Left lung (tissue), 10 donors: ENCODE measurements around the gene ALK. TPM values are rescaled to one million over a fixed set of nuclear protein-coding genes. Genes with fewer than 3 reads are reported as not detected.

Experiments used
- ATAC-seq: fragments of 200-7000 bp; cut with Tn5 transposase; one replicate; pipeline ENCODE4 v1.9.1; 2020; ENCODE audit warnings: moderate library complexity
- DNase-seq, 4 donors: peaks; one replicate each; pipeline ENCODE4 v3.0.0-alpha.2; 2013 to 2020
- H3K27ac ChIP-seq, 2 donors: fragments of 200-600 bp; sonication (generic) in 1 of 2; one replicate each; pipeline versions ENCODE4 v1.5.0 to v1.8.0; 2020 to 2021
- H3K27me3 ChIP-seq, 2 donors: fragments of 200-600 bp; sonication (generic) in 1 of 2; one replicate each; pipeline versions ENCODE4 v1.5.0 to v1.8.0; 2020 to 2021
- H3K36me3 ChIP-seq, 2 donors: fragments of 200-600 bp; sonication (generic) in 1 of 2; one replicate each; pipeline versions ENCODE4 v1.5.0 to v1.8.0; 2020 to 2021
- H3K4me1 ChIP-seq, 2 donors: fragments of 200-600 bp; one replicate each; pipeline ENCODE4 v1.8.0; 2021
- H3K4me3 ChIP-seq, 2 donors: fragments of 200-600 bp; sonication (generic) in 1 of 2; one replicate each; pipeline versions ENCODE4 v1.5.0 to v1.8.0; 2020 to 2021; ENCODE audit warnings: mild to moderate bottlenecking in 1 of 2
- H3K9me3 ChIP-seq, 2 donors: fragments of 200-600 bp; sonication (generic) in 1 of 2; one replicate each; pipeline versions ENCODE4 v1.5.0 to v1.8.0; 2020 to 2021
- intact Hi-C, 2 donors: fragments of 100-400 bp; cut with DNase I; formaldehyde crosslinking; loops; one replicate each; pipeline versions ENCODE4 v1.11.2 to v1.14.2; 2022
- polyA plus RNA-seq, 6 donors: library from polyadenylated mRNA; unstranded; fragments of 120-200 nt; gene quantifications; one replicate each; pipeline ENCODE4 v1.2.1, GENCODE V29; 2013; ENCODE audit not compliant: insufficient read length in 6 of 6
- total RNA-seq, 2 donors: library from RNA; stranded (reverse); fragmentation: NEBNext Ultra II Directional; extraction: Animal tissue kit (Norgen Biotek cat#: 25700); gene quantifications; one replicate each; pipeline ENCODE4 v1.2.1, GENCODE V29; 2021
- TF ChIP-seq, protein P1 (sequence below), 2 donors: fragments of 200-600 bp; sonication (generic) in 1 of 2; IDR thresholded peaks; one replicate each; pipeline versions ENCODE4 v1.5.0 to v1.8.0; 2021; ENCODE audit warnings: antibody characterized with exemption in 2 of 2
- donor health status: DM: no; HTN: yes; CAD: no.
- donor health status: DM: no; HTN: no; CAD: no.

The ALK gene
- total and polyA plus RNA-seq, 8 donors = 0.06 to 0.70 (median 0.12) TPM; not detected in 2

DNA sequence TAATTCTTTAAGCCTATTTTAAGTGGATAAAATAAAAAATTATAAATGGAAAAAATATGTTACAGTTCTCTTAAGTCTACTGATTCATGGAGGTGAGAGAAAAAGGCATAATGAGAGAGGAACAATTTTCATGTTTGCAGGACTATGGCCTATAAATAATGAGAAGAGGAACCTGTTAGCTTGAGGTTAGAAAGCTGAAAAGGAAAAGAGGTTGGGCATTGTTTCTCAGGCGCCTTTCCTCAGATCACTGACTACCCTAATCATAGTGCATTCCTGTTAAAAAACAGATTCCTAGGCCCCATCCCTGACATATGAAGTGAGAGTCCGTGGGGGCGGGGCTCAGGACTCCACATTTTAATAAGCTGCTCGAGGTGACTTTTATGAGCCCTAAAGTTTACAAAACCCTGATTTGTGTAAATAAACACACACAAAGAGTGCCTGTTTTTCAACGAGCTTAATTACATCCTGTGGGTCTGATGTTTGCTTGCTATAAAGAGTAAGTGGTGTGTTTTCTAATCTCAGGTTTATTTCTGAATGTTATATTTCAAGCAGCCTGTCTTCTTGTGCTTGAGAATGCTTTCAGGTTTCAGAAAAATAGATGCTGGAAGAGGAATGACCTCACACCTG, 470.7 kb downstream of the ALK start:
- no peaks in the 10 kb centered on the region for H3K4me1 ChIP-seq
- DNase-seq (no peak), ATAC-seq (no peak)
- H3K36me3 ChIP-seq = no peaks in the 10 kb centered on the region
- H3K9me3 ChIP-seq = no peaks in the 10 kb centered on the region
- H3K27me3 ChIP-seq = no peaks in the 10 kb centered on the region
- intact Hi-C loops = no loop called here
- no peak overlapping the region for H3K27ac ChIP-seq
- no peak overlapping the region for H3K4me3 ChIP-seq
- TF ChIP-seq, protein P1, sequence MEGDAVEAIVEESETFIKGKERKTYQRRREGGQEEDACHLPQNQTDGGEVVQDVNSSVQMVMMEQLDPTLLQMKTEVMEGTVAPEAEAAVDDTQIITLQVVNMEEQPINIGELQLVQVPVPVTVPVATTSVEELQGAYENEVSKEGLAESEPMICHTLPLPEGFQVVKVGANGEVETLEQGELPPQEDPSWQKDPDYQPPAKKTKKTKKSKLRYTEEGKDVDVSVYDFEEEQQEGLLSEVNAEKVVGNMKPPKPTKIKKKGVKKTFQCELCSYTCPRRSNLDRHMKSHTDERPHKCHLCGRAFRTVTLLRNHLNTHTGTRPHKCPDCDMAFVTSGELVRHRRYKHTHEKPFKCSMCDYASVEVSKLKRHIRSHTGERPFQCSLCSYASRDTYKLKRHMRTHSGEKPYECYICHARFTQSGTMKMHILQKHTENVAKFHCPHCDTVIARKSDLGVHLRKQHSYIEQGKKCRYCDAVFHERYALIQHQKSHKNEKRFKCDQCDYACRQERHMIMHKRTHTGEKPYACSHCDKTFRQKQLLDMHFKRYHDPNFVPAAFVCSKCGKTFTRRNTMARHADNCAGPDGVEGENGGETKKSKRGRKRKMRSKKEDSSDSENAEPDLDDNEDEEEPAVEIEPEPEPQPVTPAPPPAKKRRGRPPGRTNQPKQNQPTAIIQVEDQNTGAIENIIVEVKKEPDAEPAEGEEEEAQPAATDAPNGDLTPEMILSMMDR (IDR thresholded peaks at IDR 0.05) = no peak

GRCh38 chr2:29449499-29449898, 471.9 kb downstream of the ALK start:
- no peaks in the 10 kb centered on the region for H3K4me1 ChIP-seq
- ATAC-seq (no peak), DNase-seq (no peak)
- no peaks in the 10 kb centered on the region for H3K9me3 ChIP-seq
- H3K27ac ChIP-seq = no peak overlapping the region
- no peaks in the 10 kb centered on the region for H3K36me3 ChIP-seq
- no peak overlapping the region for H3K4me3 ChIP-seq
- intact Hi-C loops = no loop called here
- no peaks in the 10 kb centered on the region for H3K27me3 ChIP-seq
- TF ChIP-seq, protein P1 (IDR thresholded peaks at IDR 0.05) = no peak

GRCh38 chr2:29448096-29448688, 473.2 kb downstream of the ALK start:
- DNase-seq (no peak), ATAC-seq (no peak)
- Histone ChIP-seq H3K27ac (no peak overlapping the region), H3K36me3 (no peaks in the 10 kb centered on the region), H3K4me3 (no peak overlapping the region), H3K9me3 (no peaks in the 10 kb centered on the region), H3K4me1 (no peaks in the 10 kb centered on the region), H3K27me3 (no peaks in the 10 kb centered on the region)
- TF ChIP-seq, protein P1 (IDR thresholded peaks at IDR 0.05) = no peak
- intact Hi-C loops = no loop called here

DNA sequence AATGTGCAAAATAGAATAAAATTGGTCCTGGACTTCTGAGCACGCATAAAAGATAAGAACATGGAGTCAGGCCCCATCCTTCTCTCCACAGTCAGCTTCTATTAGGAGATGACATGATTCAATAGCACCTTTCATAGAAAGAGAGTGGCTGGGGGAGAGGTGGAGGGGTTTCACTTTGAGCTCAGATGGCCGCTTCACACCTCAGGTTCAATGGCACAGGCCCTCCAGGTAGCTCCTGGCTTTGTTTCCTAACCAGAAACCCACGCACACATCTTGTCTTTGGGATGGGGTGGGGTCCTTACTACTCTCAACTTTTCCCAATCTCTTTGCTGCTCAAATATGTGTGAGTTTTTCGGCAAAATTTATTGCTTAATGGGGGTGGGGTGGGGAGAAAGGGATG, 473.9 kb downstream of the ALK start:
- no peak overlapping the region for H3K4me3 ChIP-seq
- intact Hi-C loops = no loop called here
- H3K27me3 ChIP-seq = no peaks in the 10 kb centered on the region
- DNase-seq (no peak), ATAC-seq (no peak)
- no peak overlapping the region for H3K27ac ChIP-seq
- H3K9me3 ChIP-seq = no peaks in the 10 kb centered on the region
- H3K36me3 ChIP-seq = no peaks in the 10 kb centered on the region
- H3K4me1 ChIP-seq = no peaks in the 10 kb centered on the region
- TF ChIP-seq, protein P1 (IDR thresholded peaks at IDR 0.05) = no peak

DNA sequence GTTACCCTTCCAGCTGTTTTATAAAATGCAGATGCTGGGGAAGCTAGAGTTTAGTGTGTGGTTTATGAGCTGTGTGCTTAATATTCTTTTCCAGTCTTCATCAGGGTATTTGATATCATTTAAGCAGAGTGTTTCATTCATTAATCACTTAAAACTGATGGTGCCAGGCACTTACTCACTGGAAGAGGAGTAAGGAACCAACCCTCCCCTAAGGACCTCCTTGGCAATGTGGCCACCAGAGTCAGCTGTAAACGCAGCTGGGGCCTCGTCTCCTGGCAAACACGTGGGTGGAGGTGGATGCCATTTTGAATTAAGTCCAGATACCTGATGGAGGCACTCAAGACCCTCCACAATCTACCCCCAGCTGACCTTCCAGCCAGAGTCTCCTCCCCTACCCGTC, 474.5 kb downstream of the ALK start:
- DNase-seq (no peak), ATAC-seq (no peak)
- Histone ChIP-seq H3K9me3 (no peaks in the 10 kb centered on the region), H3K36me3 (no peaks in the 10 kb centered on the region), H3K27me3 (no peaks in the 10 kb centered on the region), H3K4me1 (no peaks in the 10 kb centered on the region), H3K27ac (no peak overlapping the region), H3K4me3 (no peak overlapping the region)
- TF ChIP-seq, protein P1 (IDR thresholded peaks at IDR 0.05) = no peak
- intact Hi-C loops = no loop called here
